ENCODE measurements around the gene OSCAR. TPM values are rescaled to one million over a fixed set of nuclear protein-coding genes. Genes with fewer than 3 reads are reported as not detected.

OSCAR gene
- total and polyA plus RNA-seq, 2 of the 13 experiments (the other 11 are each of a cell fraction or from before 2014, with no cell fraction given): 1.9 TPM; not detected in 1

DNA sequence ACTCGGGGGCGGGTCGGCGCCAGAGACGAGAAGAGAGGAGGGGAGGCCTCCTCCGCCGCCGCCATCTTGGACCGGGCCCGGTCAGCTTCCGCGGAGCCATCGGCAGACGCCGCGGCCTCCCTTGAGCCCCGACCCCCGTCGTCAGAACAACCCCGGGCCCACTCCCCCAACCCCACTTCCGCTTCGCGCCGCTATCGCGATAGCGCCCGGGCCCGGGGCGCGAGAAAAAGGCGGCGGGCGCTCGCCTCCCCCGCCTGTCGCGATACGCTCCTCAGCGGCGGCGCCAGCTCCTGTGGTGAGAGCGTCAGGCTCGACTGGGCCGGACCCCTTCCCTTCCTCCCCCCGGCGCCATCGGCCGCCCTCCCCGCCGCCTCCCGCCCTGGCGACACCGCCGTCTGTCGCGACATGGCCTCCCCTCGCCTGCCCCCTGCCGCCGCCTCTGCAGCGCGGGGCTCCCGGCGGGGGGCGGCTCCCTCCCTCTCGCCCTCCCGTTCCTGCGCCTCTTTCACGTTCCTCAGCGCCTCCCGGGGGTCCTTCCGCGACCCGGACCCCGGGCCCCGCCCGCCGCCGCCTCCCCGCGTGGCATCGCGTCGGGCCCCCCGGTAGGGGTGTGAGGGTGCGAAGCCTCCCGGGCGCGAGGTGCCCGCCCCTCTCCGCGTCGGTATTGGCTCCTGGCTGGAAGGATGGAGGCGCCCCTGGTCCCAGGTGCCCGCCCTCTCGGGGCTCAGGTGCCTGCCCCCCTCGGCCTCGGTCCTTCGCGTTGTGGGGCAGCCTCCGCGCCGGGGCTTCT is 37.3 kb upstream of the OSCAR start, which contains the start of gene CNOT3 (continued):
- TF ChIP-seq, protein P1, sequence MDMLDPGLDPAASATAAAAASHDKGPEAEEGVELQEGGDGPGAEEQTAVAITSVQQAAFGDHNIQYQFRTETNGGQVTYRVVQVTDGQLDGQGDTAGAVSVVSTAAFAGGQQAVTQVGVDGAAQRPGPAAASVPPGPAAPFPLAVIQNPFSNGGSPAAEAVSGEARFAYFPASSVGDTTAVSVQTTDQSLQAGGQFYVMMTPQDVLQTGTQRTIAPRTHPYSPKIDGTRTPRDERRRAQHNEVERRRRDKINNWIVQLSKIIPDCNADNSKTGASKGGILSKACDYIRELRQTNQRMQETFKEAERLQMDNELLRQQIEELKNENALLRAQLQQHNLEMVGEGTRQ (IDR thresholded peaks at IDR 0.05; ENCODE audit: low read depth, low read length): no peak
- TF ChIP-seq, protein P1 (CRISPR knock-in tag; IDR thresholded peaks at IDR 0.05; ENCODE audit: borderline replicate concordance): no peak
- TF ChIP-seq ERF (CRISPR knock-in tag; IDR thresholded peaks at IDR 0.05): peak; percentile 43
- TF ChIP-seq ISL2 (CRISPR knock-in tag; IDR thresholded peaks at IDR 0.05): peak; percentile 48; the same call in 1 of the 2 replicates
- peak; percentile 45 for TF ChIP-seq HNRNPK (IDR thresholded peaks at IDR 0.05; ENCODE audit: low read depth, low read length, poor library complexity, severe bottlenecking)
- TF ChIP-seq, protein P2, sequence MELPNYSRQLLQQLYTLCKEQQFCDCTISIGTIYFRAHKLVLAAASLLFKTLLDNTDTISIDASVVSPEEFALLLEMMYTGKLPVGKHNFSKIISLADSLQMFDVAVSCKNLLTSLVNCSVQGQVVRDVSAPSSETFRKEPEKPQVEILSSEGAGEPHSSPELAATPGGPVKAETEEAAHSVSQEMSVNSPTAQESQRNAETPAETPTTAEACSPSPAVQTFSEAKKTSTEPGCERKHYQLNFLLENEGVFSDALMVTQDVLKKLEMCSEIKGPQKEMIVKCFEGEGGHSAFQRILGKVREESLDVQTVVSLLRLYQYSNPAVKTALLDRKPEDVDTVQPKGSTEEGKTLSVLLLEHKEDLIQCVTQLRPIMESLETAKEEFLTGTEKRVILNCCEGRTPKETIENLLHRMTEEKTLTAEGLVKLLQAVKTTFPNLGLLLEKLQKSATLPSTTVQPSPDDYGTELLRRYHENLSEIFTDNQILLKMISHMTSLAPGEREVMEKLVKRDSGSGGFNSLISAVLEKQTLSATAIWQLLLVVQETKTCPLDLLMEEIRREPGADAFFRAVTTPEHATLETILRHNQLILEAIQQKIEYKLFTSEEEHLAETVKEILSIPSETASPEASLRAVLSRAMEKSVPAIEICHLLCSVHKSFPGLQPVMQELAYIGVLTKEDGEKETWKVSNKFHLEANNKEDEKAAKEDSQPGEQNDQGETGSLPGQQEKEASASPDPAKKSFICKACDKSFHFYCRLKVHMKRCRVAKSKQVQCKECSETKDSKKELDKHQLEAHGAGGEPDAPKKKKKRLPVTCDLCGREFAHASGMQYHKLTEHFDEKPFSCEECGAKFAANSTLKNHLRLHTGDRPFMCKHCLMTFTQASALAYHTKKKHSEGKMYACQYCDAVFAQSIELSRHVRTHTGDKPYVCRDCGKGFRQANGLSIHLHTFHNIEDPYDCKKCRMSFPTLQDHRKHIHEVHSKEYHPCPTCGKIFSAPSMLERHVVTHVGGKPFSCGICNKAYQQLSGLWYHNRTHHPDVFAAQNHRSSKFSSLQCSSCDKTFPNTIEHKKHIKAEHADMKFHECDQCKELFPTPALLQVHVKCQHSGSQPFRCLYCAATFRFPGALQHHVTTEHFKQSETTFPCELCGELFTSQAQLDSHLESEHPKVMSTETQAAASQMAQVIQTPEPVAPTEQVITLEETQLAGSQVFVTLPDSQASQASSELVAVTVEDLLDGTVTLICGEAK (IDR thresholded peaks at IDR 0.05): no peak
- TF ChIP-seq, protein P2 (CRISPR knock-in tag; IDR thresholded peaks at IDR 0.05): 0 out of 2 replicates have a peak, but pooled peaks have one; percentile 25
- TF ChIP-seq, protein P3, sequence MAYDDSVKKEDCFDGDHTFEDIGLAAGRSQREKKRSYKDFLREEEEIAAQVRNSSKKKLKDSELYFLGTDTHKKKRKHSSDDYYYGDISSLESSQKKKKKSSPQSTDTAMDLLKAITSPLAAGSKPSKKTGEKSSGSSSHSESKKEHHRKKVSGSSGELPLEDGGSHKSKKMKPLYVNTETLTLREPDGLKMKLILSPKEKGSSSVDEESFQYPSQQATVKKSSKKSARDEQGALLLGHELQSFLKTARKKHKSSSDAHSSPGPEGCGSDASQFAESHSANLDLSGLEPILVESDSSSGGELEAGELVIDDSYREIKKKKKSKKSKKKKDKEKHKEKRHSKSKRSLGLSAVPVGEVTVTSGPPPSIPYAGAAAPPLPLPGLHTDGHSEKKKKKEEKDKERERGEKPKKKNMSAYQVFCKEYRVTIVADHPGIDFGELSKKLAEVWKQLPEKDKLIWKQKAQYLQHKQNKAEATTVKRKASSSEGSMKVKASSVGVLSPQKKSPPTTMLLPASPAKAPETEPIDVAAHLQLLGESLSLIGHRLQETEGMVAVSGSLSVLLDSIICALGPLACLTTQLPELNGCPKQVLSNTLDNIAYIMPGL (CRISPR knock-in tag; IDR thresholded peaks at IDR 0.05; ENCODE audit: borderline replicate concordance in 1 of 2, low read depth in 1 of 2): peak in 1 of 2 experiments; percentile 9; a peak in 1 of 4 replicates
- peak; percentile 86; the same call in 1 of the 2 replicates for TF ChIP-seq PCBP1 (IDR thresholded peaks at IDR 0.05; ENCODE audit: borderline replicate concordance, low read depth, low read length)
- TF ChIP-seq HOXA3 (CRISPR knock-in tag; IDR thresholded peaks at IDR 0.05): peak; percentile 64; the same call in 1 of the 2 replicates
- TF ChIP-seq ZC3H13 (CRISPR knock-in tag; IDR thresholded peaks at IDR 0.05): 0 out of 2 replicates have a peak, but pooled peaks have one; percentile 61
- TF ChIP-seq KAT8 (CRISPR knock-in tag; IDR thresholded peaks at IDR 0.05): 0 out of 2 replicates have a peak, but pooled peaks have one; percentile 33
- TF ChIP-seq, protein P4, sequence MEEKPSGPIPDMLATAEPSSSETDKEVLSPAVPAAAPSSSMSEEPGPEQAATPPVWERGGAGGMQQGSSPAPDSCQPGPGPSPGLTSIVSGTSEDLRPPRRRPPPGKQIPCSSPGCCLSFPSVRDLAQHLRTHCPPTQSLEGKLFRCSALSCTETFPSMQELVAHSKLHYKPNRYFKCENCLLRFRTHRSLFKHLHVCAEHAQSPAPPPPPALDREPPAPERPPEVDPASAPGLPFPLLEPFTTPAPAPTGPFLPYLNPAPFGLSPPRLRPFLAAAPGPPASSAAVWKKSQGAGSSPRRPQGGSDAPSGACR (CRISPR knock-in tag; IDR thresholded peaks at IDR 0.05): no peak
